GM19324 (cell line): Measurements from ENCODE around the gene B3GALNT1.

Source experiments
- ATAC-seq: cut with Tn5 transposase; IDR thresholded peaks from one replicate; pipeline ENCODE4 v1.9.1; 2021; ENCODE audit warnings: mild to moderate bottlenecking, moderate library complexity; ENCODE audit not compliant: unreplicated experiment, low FRiP score

Gene B3GALNT1

DNA sequence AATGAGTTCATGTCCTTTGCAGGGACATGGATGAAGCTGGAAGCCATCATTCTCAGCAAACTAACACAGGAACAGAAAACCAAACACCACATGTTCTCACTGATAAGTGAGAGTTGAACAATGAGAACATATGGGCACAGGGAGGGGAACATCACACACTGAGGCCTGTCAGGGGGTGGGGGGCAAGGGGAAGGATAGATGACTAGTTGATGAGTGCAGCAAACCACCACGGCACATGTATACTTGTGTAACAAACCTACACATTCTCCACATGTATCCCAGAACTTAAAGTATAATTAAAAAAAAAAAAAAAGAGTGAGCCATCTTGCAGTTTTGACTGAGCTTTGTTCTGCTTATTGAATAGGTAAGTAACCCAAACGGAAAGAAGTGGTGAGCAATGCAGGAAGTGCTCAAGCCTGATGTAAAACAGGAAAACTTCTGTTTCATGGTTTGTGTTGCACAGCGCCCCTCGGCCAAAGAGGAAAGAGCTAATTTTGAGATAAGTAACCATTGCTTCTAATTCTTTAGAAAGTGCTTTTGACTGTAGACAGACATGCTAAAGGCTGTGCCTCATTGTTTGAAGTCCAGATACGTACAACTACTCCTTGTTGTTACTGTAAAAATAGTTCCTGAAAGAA, 70.1 kb downstream of the B3GALNT1 start:
- peak; percentile 70 for ATAC-seq
